ENCODE data around the gene GLRX5. TPM values are rescaled to one million over a fixed set of nuclear protein-coding genes. Genes with fewer than 3 reads are reported as not detected.

Gene GLRX5
- total RNA-seq, 1 donor from 2014 or later: 99.9 TPM

DNA sequence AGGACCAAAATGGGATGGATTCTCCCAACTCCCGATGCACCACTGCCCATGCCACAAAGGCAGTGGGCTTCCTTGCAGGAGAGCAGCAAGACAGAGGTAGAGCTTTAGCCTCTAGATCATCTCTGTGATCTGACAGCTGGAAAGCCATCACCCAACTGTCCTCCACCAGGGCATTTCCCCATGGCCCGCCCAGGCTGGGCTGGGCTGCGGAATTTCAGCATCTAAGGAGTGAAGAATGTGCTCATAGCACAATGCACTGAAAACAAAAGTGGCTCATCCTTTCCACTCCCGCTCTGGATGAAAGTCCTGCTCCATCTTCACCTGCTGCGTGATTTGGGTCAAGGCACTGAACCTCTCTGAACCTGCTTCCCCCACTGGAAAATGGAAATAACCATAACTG lies 24.0 kb upstream of the GLRX5 start:
- H3K4me3 Mint-ChIP-seq: no peak overlapping the region
- peaks cover 9% of the 10 kb centered on the region for H3F3A ChIP-seq (ENCODE audit: low read depth)
- H3K4me3 ChIP-seq: no peak overlapping the region
- no peaks in the 10 kb centered on the region for H3K36me3 Mint-ChIP-seq
- peaks cover 5% of the 10 kb centered on the region for H3K27me3 Mint-ChIP-seq (ENCODE audit: insufficient read depth, low read depth)
- H4K20me1 ChIP-seq (ENCODE audit: low read depth): peaks cover 10% of the 10 kb centered on the region
- H3K27ac Mint-ChIP-seq: no peak overlapping the region
- peaks cover 13% of the 10 kb centered on the region for H3K4me1 ChIP-seq
- no peak overlapping the region for H3K4me2 ChIP-seq
- H3K79me2 ChIP-seq (ENCODE audit: low read depth): no peaks in the 10 kb centered on the region
- H3K36me3 ChIP-seq: no peaks in the 10 kb centered on the region
- H3K27me3 ChIP-seq: peaks cover 22% of the 10 kb centered on the region
- TF ChIP-seq, protein P1, sequence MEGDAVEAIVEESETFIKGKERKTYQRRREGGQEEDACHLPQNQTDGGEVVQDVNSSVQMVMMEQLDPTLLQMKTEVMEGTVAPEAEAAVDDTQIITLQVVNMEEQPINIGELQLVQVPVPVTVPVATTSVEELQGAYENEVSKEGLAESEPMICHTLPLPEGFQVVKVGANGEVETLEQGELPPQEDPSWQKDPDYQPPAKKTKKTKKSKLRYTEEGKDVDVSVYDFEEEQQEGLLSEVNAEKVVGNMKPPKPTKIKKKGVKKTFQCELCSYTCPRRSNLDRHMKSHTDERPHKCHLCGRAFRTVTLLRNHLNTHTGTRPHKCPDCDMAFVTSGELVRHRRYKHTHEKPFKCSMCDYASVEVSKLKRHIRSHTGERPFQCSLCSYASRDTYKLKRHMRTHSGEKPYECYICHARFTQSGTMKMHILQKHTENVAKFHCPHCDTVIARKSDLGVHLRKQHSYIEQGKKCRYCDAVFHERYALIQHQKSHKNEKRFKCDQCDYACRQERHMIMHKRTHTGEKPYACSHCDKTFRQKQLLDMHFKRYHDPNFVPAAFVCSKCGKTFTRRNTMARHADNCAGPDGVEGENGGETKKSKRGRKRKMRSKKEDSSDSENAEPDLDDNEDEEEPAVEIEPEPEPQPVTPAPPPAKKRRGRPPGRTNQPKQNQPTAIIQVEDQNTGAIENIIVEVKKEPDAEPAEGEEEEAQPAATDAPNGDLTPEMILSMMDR (IDR thresholded peaks at IDR 0.05): no peak
- TF ChIP-seq EZH2phosphoT487 (IDR thresholded peaks at IDR 0.05) (no peak), EZH2 (IDR thresholded peaks at IDR 0.05) (no peak)
- H3K9ac ChIP-seq: no peak overlapping the region
- peaks cover 9% of the 10 kb centered on the region for H3K4me1 Mint-ChIP-seq
- no peak overlapping the region for H3K27ac ChIP-seq
- H3K9me3 ChIP-seq (ENCODE audit: low read depth): no peaks in the 10 kb centered on the region
- no peaks in the 10 kb centered on the region for H3K9me3 Mint-ChIP-seq
- H2AFZ ChIP-seq (replicated peaks): no peak overlapping the region
- DNase-seq (ENCODE audit: low spot score): peak; percentile 29

DNA sequence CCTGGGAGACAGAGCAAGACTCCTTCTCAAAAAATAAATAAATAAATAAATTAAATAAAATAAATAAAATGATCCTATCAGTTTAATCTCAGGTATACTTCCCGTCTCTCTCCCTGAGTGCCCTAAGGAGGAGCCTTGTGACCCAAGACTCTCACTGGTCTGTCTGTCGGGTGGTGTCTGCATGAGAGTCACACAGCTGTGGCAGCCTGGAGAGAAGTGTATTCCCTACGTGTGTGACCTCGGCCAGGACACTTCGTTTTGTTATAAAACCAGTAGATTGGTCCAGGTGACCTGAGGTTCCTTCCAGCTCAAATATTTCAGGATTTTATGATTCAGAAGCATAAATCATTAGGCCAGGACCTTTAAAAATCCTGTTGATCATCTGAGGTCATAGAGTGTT lies 23.2 kb upstream of the GLRX5 start:
- Histone ChIP-seq H3K4me2 (no peak overlapping the region), H3F3A (ENCODE audit: low read depth) (peaks cover 11% of the 10 kb centered on the region), H3K27ac (no peak overlapping the region), H3K27me3 (peaks cover 31% of the 10 kb centered on the region), H2AFZ (replicated peaks) (no peak overlapping the region), H3K9ac (no peak overlapping the region), H4K20me1 (ENCODE audit: low read depth) (peaks cover 12% of the 10 kb centered on the region), H3K36me3 (no peaks in the 10 kb centered on the region), H3K4me3 (no peak overlapping the region), H3K79me2 (ENCODE audit: low read depth) (no peaks in the 10 kb centered on the region), H3K4me1 (peaks cover 16% of the 10 kb centered on the region), H3K9me3 (ENCODE audit: low read depth) (no peaks in the 10 kb centered on the region)
- DNase-seq (ENCODE audit: low spot score): no peak
- H3K4me3 Mint-ChIP-seq: no peak overlapping the region
- H3K4me1 Mint-ChIP-seq: peaks cover 11% of the 10 kb centered on the region
- TF ChIP-seq, protein P1 (IDR thresholded peaks at IDR 0.05): no peak
- TF ChIP-seq EZH2 (IDR thresholded peaks at IDR 0.05) (no peak), EZH2phosphoT487 (IDR thresholded peaks at IDR 0.05) (no peak)
- no peak overlapping the region for H3K27ac Mint-ChIP-seq
- peaks cover 7% of the 10 kb centered on the region for H3K27me3 Mint-ChIP-seq (ENCODE audit: insufficient read depth, low read depth)
- H3K36me3 Mint-ChIP-seq: no peaks in the 10 kb centered on the region
- no peaks in the 10 kb centered on the region for H3K9me3 Mint-ChIP-seq

DNA sequence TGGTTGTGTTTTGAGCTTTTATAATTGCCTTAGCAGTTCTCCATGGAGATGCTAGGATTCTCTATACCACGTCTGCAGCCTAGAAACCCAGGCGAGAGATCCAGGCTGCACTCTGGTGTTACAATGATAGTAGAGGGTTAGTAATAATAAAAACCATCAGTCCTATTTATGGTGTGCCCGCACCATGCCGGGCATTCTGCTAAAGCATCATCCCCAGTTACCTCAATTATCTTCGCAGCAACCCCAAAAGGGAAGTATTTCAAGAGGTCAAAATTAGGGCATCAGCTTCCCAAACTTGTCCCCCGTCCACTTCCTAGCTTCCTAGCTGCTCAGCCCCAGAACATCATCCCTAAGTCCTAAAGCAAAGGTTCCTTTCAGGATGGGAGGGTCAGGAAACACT lies 21.6 kb upstream of the GLRX5 start:
- H3K79me2 ChIP-seq (ENCODE audit: low read depth): no peaks in the 10 kb centered on the region
- H3K9ac ChIP-seq: no peak overlapping the region
- Mint-ChIP-seq H3K4me1 (peaks cover 17% of the 10 kb centered on the region), H3K4me3 (no peak overlapping the region), H3K36me3 (no peaks in the 10 kb centered on the region), H3K27me3 (ENCODE audit: insufficient read depth, low read depth) (peaks cover 20% of the 10 kb centered on the region), H3K9me3 (no peaks in the 10 kb centered on the region), H3K27ac (no peak overlapping the region)
- TF ChIP-seq, protein P1 (IDR thresholded peaks at IDR 0.05): no peak
- no peak for TF ChIP-seq EZH2 (IDR thresholded peaks at IDR 0.05)
- no peak for TF ChIP-seq EZH2phosphoT487 (IDR thresholded peaks at IDR 0.05)
- H3K4me3 ChIP-seq: no peak overlapping the region
- no peak overlapping the region for H3K4me2 ChIP-seq
- H3F3A ChIP-seq (ENCODE audit: low read depth): peaks cover 21% of the 10 kb centered on the region
- H3K27ac ChIP-seq: no peak overlapping the region
- H3K36me3 ChIP-seq: no peaks in the 10 kb centered on the region
- no peak overlapping the region for H2AFZ ChIP-seq (replicated peaks)
- H3K27me3 ChIP-seq: peaks cover 47% of the 10 kb centered on the region
- no peaks in the 10 kb centered on the region for H3K9me3 ChIP-seq (ENCODE audit: low read depth)
- peaks cover 12% of the 10 kb centered on the region for H4K20me1 ChIP-seq (ENCODE audit: low read depth)
- peaks cover 21% of the 10 kb centered on the region for H3K4me1 ChIP-seq
- DNase-seq (ENCODE audit: low spot score): no peak

All from neural progenitor cell (in vitro differentiated cells).